GM19035 (cell line): ENCODE data around the gene RIMS4.
"Not testable (repeated sequence)": the region's sequence is repeated elsewhere in the genome, so short reads cannot be mapped to it uniquely, and the experiment has no call there.

Experiments
- ATAC-seq: cut with Tn5 transposase; IDR thresholded peaks from one replicate; pipeline ENCODE4 v1.9.1; 2021; ENCODE audit not compliant: unreplicated experiment

RIMS4 gene

DNA sequence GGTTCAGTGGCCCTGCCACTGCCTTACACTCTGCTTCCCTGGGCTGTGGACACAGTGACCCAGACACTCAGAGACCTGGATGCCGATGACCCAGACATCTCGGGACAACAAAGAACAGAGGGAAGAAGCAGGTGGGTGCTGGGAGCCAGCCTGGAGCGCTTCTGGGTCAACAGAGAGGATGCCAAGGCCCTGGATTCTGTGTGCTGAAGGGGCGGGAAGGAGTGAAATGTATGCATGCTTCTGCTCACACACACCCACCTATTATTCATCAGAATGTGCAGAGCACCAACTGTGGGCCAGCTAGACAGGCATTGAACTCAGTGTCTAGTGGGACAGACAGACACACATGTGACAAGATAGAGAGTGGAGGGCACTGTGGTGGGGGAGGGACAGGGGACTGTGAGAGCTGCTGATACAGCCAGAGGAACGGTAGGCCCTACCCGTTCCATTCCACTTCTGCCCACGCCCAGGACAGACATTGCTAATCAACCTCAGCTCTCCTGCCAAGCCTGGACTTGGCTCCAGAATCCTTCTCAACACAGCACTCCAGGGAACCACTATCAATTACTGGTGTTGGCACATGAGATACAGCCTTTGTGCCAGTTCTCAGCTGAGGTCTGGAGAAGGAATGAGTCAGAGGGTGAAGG, 44.5 kb downstream of the RIMS4 start:
- ATAC-seq = no peak

DNA sequence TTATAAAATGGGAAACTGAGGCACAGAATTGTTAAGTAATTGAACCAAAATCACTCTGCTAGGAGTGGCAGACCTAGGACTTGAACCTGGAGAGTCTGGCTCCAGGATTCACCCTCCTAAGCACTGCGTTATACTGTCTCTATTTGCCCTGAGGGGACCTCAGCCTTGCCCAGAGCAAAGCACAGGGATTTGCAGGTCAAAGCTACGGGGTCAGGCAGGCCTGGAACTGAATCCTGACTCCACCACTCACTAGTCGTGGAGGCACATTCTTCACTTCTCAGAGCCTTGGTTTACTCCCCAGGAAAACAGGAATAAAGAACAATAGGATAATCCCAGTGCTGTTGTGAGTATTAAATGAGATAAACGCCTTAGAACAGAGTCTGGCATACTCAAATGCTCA, 45.3 kb downstream of the RIMS4 start:
- ATAC-seq = no peak

DNA sequence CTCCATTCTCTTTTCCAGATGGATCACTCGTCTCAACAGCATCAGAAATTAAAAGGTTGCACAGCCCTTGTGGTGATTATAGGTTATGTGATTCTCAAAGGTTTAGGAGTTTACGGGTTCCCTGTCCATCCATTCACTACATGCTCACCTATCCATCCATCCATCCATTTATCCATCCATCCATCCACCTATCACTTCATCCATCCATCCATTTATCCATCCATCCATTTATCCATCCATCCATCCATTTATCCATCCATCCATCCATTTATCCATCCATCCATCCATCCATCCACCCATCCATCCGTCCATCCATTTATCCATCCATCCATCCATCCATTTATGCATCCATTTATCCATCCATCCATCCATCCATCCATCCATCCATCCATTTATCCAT, 46.5 kb downstream of the RIMS4 start:
- ATAC-seq = not testable (repeated sequence)

DNA sequence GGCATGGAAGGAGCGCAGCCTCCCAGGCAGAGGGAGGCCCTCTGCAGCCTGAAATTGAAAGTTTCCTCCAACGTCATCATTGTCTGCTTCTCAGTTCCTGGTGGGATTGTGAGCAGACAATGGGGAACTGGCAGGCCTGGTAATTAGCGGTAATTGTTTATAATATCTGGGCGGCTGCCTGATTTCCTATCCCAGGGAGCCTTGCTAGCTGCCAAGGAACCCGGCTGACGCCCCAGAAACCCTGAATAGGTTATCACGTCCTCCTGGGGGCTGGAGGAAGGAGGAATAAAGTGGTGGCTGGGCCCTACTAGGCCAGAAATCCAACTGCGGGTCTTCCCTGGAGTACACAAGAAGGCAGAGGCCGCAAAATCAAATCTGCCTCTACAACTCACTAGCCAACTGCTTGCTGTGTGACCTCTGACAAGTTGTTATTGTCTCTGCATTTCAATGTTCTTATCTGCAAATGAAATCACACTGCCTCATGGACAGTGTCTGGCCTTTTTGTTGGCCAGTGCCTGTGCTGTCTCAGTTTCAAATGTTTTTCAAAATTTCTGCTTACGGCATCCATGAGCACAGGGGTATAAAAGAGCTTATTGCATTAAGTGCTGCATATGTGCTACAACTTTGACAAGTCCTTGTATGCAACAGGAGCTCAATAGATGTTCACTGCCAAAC, 47.7 kb downstream of the RIMS4 start:
- no peak for ATAC-seq

DNA sequence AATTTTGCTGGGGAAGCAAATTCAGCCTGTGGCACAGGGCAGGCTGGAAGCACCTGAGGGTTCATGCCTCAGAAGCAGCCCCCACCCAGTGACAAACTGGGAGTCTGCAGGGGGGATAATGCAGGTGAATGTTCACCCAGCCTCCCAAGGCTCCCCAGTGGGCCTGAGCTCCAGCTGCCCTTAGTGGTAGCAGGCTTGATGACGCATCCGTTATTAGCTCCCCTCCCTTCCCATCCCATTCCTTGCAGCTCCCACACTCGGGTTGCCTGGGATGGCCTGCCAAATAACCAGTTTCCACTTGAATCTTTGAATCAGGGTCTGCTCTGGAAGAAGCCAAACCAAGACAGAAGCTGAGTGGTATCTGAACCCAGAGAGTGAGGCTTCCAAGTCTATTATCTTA, 48.9 kb downstream of the RIMS4 start:
- no peak for ATAC-seq

DNA sequence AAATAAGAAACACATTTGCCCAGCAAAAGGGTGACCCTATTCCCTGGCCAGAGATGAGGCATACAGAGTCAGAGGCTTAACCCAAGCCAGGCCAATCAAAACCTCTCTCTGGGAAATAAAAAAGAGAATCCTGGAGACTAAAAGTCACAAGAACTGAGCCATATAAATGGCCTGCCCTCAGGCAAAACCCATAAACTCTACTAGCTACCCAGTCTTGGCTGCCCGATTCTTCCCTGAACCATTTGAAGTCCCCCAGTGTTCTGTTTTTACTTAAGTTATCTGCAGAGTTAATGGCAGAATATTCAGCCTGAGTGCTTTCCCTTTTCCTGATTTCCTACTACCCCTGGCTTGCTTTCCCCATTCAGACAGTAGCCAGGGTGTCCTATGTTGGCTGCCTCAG, 50.8 kb downstream of the RIMS4 start:
- no peak for ATAC-seq

DNA sequence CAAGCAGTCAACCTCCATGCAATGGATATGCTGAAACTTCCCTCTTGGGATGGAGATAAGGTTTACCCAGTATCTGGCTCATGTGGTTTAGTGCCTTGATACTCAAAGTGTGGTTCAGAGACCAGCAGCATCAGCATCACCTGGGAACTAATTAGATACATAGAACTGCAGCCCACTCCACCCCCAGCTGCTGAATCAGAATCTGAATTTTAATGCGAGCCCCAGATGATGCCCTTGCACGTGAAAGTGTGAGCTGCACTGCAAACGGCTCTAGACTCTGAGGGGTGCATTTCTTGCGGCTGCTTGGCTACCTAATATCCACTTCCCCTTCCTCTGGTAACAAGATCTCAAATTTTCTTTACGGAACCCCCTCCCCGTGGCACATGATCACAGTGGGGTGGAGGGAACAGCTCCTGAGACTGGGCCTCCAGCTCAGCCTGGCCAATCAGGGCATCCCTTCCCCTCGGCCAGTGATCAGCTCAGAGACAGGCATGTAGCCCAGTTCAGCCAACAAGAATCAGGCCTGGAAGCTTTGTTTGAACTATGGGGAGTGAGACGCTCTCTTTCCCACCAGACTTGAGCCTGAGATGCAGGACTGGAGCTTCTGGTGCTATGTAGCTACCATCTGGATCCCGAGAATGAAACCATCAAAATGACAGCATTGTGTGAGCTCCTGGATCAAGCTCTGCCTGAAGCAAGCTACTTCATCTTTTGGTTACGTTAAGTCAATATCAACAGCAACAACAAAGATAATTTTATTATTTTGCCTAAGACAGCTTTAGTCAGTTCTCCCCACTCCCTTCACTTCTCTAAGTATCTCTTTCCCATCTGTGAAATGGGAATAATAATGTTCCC, 51.9 kb downstream of the RIMS4 start:
- no peak for ATAC-seq

DNA sequence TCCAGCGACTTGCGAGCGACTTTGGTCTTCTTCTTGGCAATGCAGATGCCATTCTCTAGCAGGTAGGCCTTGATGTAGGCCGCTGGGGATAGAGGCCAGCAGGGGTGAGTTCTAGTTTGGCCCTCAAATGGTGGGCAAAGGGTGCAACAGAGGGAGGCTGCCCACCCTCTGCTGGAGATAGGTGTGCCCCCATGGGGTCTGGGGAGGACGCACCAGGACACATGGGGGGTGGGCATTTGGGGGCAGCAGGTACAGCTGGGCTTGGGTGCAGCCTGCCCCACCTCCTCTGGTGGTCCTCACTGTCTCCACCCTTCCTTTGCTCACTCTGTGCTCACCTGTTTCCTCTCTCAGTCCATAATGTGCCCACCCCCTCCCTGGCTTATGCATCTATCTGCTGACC, 53.4 kb downstream of the RIMS4 start:
- no peak for ATAC-seq

DNA sequence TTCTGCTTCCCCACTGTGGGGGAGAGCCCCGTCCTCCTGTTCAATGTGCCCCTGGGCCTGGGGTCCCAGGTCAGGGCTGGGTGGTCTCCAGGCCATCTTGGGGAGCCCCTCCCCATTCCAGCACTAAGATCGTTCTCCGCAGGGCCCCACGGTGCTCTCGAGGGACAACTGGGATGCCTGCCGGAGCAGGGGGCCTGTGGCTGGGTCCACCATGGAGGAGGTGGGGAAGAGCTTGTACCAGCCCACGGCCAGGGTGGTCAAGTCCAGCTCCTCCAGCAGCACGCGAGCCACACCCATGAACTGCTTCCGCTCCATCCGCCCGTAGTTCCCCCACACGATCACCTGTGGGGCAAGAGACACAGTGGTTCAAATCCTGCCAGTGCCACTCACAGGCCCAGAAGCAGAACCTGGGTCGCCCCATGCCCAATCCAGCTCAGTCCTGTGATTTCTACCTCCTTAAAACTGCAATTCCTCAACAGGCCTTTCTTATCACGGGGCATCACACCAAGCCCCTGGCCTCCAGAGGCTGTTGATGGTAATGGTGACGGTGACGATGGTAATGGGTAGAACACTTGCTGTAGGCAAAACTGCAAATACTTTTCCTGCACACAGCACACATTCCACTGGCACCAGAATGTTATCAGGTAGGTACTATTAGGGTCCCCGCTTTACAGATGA, 54.2 kb downstream of the RIMS4 start:
- ATAC-seq = no peak

DNA sequence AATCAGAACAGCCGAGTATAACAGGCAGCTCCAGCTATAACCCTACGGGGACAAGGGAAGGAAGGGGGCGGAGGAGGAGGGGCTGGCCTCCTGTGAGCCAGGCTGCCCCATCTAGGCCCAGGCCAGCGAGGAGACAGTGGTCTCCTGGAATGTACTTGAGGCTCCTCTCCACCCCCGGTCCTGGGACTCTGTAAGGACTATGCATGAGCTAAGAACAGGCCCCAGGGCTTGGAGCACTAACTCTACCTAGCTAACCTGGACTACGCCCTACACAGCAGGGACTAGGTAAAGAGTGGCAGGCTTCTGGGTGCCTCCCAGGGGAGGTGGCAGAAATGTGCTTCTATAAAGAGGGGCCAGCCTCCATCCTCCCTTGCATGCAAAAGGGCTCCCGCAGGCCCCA, 55.8 kb downstream of the RIMS4 start:
- no peak for ATAC-seq

DNA sequence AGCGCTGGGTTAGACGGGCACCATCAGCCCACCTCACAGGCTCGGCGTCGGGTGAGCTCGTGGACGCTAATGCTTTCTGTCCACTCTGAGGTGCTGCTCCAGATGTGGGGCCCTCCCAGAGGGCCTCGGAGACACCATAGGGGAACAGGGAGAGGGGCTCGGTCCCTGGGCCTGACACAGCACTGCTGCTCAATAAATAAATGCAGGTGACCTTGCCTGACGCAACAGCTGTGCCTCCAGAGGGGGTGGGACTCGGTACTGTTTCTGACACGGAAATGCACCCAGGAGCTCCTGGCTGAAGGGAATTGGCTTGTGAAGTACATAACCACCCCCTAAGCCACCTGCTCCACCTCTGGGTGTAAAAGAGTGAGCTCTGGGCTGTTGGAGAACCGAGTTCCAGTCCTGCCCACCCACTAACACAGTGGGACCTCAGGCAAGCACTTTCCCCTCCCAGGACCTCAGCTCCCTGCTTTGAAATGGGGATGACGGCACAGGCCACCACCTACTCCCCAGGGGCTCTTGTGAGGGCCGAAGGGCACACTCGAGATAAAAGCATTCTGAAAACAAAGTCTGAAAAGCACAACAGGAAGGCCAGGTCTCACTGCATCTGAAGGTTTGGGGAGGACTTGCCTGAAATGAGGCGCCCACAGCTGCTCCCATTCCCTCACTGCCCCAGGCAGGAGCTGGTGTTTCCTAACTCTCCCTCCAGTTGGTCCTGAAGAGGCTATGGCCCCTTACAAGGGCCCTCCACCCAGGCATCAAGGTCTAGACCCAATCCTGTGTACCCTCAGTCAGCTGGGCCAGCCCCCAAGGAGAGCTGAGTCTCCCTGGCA, 58.0 kb downstream of the RIMS4 start:
- ATAC-seq = no peak

DNA sequence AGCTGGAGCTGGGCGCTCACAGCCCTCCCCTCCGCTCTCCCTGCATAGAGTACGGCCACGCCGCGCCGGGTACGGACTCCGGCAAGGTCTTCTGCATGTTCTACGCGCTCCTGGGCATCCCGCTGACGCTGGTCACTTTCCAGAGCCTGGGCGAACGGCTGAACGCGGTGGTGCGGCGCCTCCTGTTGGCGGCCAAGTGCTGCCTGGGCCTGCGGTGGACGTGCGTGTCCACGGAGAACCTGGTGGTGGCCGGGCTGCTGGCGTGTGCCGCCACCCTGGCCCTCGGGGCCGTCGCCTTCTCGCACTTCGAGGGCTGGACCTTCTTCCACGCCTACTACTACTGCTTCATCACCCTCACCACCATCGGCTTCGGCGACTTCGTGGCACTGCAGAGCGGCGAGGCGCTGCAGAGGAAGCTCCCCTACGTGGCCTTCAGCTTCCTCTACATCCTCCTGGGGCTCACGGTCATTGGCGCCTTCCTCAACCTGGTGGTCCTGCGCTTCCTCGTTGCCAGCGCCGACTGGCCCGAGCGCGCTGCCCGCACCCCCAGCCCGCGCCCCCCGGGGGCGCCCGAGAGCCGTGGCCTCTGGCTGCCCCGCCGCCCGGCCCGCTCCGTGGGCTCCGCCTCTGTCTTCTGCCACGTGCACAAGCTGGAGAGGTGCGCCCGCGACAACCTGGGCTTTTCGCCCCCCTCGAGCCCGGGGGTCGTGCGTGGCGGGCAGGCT, 60.1 kb downstream of the RIMS4 start:
- no peak for ATAC-seq

DNA sequence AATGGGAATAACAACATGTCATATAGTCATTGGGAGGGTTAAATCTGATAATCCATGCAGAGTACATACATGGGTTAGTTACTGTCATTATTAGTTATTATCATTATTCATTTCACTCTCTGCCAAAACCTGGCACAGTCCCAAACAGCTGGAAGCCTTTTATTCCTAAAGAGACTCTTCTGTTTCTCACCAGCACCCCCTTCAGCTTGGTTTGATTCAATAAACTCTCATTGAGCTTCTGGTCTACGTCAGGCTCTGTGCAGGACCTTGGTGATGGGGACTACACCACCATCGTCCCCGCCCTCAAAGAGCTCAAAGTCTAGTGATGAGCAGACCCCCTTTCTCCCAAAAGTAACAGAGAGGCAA, 62.4 kb downstream of the RIMS4 start:
- no peak for ATAC-seq

DNA sequence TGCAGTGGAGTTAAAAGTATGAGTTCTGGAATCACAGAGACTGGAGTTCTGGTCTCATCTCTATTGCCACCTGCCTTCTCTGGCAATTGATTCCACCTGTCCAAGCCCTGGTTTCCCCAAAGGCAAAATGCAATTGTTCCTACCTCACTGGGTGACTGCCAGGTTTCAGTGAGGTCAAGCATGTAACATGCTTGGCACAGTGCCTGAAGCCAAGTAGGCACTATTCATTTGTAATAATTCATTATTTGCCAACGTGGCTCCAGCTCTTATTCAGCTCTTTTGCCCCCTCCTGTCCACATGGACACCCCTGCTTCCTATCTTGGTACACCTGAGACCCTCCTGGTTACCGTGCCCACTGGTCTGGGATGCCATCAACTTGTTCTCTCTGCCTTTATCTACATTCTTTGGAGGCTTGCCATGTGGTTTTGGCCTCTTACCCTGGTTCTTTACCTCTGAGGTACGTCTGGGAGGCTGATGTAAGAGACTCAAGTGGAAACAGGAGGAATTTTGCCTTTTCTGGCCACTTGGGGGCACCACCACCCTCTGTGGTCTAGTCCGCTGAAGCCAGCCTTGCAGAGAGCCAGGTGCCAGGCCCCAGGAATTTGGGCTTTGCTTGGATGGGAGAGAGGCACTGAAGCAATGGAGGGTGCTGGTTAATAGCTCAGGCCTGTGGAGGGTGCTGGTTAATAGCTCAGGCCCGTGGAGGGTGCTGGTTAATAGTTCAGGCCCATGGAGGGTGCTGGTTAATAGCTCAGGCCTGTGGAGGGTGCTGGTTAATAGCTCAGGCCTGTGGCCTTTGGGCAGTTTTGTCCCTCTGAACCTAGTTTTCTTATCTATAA, 63.0 kb downstream of the RIMS4 start:
- ATAC-seq = no peak

DNA sequence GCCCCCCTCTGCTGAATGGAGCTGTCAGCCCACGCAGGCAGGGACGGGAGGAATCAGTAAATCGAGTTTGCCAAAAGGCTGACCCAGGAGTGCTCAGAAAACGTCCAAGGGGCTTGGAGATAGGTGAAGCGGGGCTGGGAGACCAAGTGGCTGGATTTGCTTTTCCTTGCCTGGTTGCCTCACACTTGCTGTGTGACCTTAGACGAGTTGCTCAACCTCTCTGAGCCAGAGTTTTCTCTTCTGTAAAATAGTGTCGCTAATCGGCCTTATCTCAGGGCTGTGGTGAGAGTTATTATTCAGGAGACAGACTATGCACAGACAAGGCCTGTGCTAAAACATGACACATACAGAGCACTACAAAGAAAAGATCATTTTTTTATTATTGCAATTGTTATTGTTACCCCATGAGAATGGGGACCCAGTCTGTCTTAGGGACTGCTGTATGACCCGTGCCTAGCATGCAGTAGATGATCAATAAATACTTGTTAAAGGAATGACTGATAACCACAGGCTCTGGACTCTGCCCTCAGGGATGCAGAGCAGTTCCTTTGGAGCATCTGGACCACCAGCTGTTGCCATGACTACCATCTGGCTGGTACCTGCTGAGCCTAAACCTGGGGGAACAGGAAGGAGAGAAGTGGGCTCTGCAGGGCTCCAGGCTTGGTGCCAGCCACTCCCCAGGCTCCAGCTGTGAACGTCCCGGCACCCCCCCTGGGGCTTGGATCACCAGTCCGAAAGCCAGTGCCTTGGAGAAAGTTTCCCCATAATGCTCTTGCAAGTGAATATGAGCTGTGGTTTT, 63.8 kb downstream of the RIMS4 start:
- no peak for ATAC-seq

DNA sequence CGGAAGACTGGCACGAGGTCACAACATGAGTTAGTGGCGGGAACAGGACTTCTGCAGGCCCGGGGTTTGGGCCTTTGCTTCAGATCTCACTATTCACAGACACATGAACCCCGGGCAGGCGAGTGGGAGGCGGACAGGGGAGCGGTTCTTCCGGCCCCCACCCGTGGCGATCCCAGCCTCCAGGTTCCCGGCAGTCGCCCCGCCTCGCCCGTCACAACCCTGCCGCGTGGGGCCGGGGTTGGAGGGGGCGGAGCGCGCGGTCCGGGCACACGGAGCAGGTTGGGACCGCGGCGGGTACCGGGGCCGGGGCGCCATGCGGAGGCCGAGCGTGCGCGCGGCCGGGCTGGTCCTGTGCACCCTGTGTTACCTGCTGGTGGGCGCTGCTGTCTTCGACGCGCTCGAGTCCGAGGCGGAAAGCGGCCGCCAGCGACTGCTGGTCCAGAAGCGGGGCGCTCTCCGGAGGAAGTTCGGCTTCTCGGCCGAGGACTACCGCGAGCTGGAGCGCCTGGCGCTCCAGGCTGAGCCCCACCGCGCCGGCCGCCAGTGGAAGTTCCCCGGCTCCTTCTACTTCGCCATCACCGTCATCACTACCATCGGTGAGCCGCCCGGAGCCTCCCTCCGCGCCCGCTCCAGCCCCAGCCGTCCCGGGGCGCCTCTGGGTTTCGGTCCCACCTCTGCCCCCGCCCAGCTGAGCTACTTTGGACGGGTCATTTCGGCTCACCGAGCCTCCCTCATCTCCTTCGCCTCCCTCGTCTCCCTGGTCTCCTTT, 64.6 kb downstream of the RIMS4 start, which contains the start of gene KCNK15:
TSS of gene KCNK15 (plus strand) at position 268 of the 769 bp plus-strand sequence. CDS start at position 314, 46 bp downstream.
- ATAC-seq = no peak

DNA sequence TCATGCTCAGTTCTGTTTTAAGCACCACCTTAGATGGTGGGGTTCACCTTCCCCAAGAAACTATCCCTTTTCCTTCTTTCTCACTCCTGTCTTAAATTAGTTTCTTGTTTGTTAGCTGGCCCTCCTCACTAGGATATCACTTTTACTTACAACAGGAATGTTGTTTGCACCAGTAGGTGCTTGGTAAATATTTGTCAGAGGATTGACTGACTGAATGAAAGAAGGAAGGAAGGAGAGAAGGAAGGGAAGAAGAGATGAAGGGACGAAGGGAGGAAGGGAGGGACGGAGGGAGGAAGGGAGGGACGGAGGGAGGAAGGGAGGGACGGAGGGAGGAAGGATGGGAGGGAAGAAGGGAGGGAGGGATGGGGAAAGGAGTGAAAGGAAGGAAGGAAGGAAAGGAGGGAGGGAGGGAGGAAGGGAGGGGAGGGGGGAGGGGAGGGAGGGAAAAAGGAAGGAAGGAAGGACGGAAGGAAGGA, 65.2 kb downstream of the RIMS4 start:
- no peak for ATAC-seq
